Stomach (tissue), 4 donors: ENCODE data around the gene SGCE.

Experiments used
- EP300 ChIP-seq: sonication (generic); formaldehyde crosslinking; IDR thresholded peaks from one replicate; pipeline ENCODE4 v1.6.1; 2017; ENCODE audit warnings: antibody characterized with exemption
- POLR2A ChIP-seq, 4 donors: fragments of 450-650 bp; IDR thresholded peaks; one replicate each; pipeline ENCODE4 v1.6.1; 2016; ENCODE audit warnings: antibody characterized with exemption in 4 of 4, control low read depth in 2 of 4, mild to moderate bottlenecking in 1 of 4, moderate library complexity in 1 of 4
- POLR2AphosphoS5 ChIP-seq, 3 donors: sonication (generic); formaldehyde crosslinking; IDR thresholded peaks; one replicate each; pipeline ENCODE4 v1.6.1; 2016; ENCODE audit warnings: antibody characterized with exemption in 3 of 3
- TF ChIP-seq, protein P1 (sequence below), 7 experiments: fragments of 450-650 bp in 4 of 7; fragments of 200-600 bp in 3 of 7; sonication (generic) in 3 of 7; IDR thresholded peaks; one replicate each; pipeline ENCODE4 v1.5.1; 2016 to 2019; ENCODE audit warnings: antibody characterized with exemption in 7 of 7, control low read depth in 2 of 7, mild to moderate bottlenecking in 1 of 7

DNA sequence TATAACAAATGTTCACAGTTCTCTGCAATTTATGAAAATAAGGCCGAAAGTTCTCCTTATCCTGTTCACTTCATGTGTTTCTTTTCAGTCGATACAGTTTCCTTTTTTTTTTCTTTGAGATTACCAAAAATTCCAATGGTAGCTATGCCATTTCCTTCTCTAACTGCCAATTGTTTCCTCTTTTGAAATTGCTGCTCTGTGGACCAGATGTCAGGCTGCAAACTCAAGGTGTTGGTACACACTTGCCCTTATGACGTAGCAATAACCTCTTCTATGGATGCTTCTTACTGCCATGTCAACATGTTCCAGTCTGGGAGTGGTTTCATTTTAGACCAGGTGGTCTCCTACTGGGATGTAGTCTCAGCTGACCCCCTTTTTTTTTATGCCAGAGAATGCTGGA lies 93.4 kb downstream of the SGCE start:
- TF ChIP-seq, protein P1, sequence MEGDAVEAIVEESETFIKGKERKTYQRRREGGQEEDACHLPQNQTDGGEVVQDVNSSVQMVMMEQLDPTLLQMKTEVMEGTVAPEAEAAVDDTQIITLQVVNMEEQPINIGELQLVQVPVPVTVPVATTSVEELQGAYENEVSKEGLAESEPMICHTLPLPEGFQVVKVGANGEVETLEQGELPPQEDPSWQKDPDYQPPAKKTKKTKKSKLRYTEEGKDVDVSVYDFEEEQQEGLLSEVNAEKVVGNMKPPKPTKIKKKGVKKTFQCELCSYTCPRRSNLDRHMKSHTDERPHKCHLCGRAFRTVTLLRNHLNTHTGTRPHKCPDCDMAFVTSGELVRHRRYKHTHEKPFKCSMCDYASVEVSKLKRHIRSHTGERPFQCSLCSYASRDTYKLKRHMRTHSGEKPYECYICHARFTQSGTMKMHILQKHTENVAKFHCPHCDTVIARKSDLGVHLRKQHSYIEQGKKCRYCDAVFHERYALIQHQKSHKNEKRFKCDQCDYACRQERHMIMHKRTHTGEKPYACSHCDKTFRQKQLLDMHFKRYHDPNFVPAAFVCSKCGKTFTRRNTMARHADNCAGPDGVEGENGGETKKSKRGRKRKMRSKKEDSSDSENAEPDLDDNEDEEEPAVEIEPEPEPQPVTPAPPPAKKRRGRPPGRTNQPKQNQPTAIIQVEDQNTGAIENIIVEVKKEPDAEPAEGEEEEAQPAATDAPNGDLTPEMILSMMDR (IDR thresholded peaks at IDR 0.05) = no peak
- no peak for TF ChIP-seq EP300
- TF ChIP-seq POLR2AphosphoS5 (IDR thresholded peaks at IDR 0.05) = no peak
- TF ChIP-seq POLR2A (IDR thresholded peaks at IDR 0.05) = no peak
